Activated B cell treated with CpG ODN at 0.5 μM for 24 hours (primary cell): ENCODE results near the gene PRKAB1. TPM values are rescaled to one million over a fixed set of nuclear protein-coding genes. Genes with fewer than 3 reads are reported as not detected.

Experiments used
- ATAC-seq: fragments of 200-7000 bp; cut with Tn5 transposase; one replicate; pipeline ENCODE4 v1.10.0; 2021; ENCODE audit warnings: low read depth, mild to moderate bottlenecking, moderate library complexity
- CTCF ChIA-PET: fragments of 350-600 bp; sonication (Branson Sonifier 250); formaldehyde crosslinking; loops from one replicate; lab custom pipeline; 2021; ENCODE audit warnings: antibody characterized with exemption; lab: Charles Lee
- POLR2A ChIA-PET: fragments of 350-600 bp; sonication (Branson Sonifier 250); formaldehyde crosslinking; loops from one replicate; lab custom pipeline; 2021; ENCODE audit warnings: antibody characterized with exemption; lab: Charles Lee
- DNase-seq: peaks from one replicate; pipeline ENCODE4 v3.0.0; 2022
- H3K27ac Mint-ChIP-seq: one replicate; pipeline ENCODE4 v1.8.0; 2020; ENCODE audit warnings: mixed read lengths
- H3K27me3 Mint-ChIP-seq: one replicate; pipeline ENCODE4 v1.8.0; 2021; ENCODE audit warnings: mixed read lengths
- H3K36me3 Mint-ChIP-seq: one replicate; pipeline ENCODE4 v1.8.0; 2021; ENCODE audit warnings: low read depth, mixed read lengths
- H3K4me1 Mint-ChIP-seq: one replicate; pipeline ENCODE4 v1.8.0; 2021; ENCODE audit warnings: mixed read lengths
- H3K4me3 Mint-ChIP-seq: one replicate; pipeline ENCODE4 v1.8.0; 2020; ENCODE audit warnings: mild to moderate bottlenecking, mixed read lengths
- H3K9me3 Mint-ChIP-seq: one replicate; pipeline ENCODE4 v1.8.0; 2020; ENCODE audit warnings: mixed read lengths
- CTCF ChIP-seq: fragments of 200-600 bp; IDR thresholded peaks from one replicate; pipeline ENCODE4 v1.8.0; 2022; ENCODE audit warnings: antibody characterized with exemption, mild to moderate bottlenecking
- intact Hi-C: fragments of 100-400 bp; cut with micrococcal nuclease; formaldehyde crosslinking; loops from one replicate; pipeline ENCODE4 v1.15.1; 2024
- total RNA-seq: library from RNA; stranded (reverse); gene quantifications from 2 replicates; pipeline ENCODE4 v1.2.3, GENCODE V29; 2022

Gene PRKAB1
- total RNA-seq, 1 donor from 2014 or later = 49.1 TPM

- ChIA-PET CTCF (no interaction called here), POLR2A (no interaction called here)
- Mint-ChIP-seq H3K9me3 (no peaks in the 10 kb centered on the region), H3K27ac (no peak overlapping the region), H3K4me1 (no peaks in the 10 kb centered on the region), H3K36me3 (no peaks in the 10 kb centered on the region), H3K27me3 (peaks cover 15% of the 10 kb centered on the region), H3K4me3 (no peak overlapping the region)
- intact Hi-C loops = no loop called here
- TF ChIP-seq CTCF = no peak
- DNase-seq (no peak), ATAC-seq (no peak)
Measured at GRCh38 chr12:119627019-119627643, 40.8 kb upstream of the PRKAB1 start.

- DNase-seq (no peak), ATAC-seq (no peak)
- Mint-ChIP-seq H3K36me3 (no peaks in the 10 kb centered on the region), H3K9me3 (no peaks in the 10 kb centered on the region), H3K4me1 (no peaks in the 10 kb centered on the region), H3K27me3 (peaks cover 15% of the 10 kb centered on the region), H3K4me3 (no peak overlapping the region), H3K27ac (no peak overlapping the region)
- TF ChIP-seq CTCF = no peak
- CTCF ChIA-PET = no interaction called here
- POLR2A ChIA-PET = no interaction called here
- intact Hi-C loops = no loop called here
Measured at GRCh38 chr12:119627686-119628085, 40.2 kb upstream of the PRKAB1 start.

- ChIA-PET POLR2A (no interaction called here), CTCF (no interaction called here)
- no peak for TF ChIP-seq CTCF
- no peak for ATAC-seq
- Mint-ChIP-seq H3K4me1 (no peaks in the 10 kb centered on the region), H3K27ac (no peak overlapping the region), H3K27me3 (peaks cover 12% of the 10 kb centered on the region), H3K36me3 (no peaks in the 10 kb centered on the region), H3K9me3 (no peaks in the 10 kb centered on the region), H3K4me3 (no peak overlapping the region)
- intact Hi-C loops = no loop called here
- DNase-seq = no peak
Measured at GRCh38 chr12:119630223-119630780, 37.6 kb upstream of the PRKAB1 start.

GRCh38 chr12:119630962-119631550 is 36.9 kb upstream of the PRKAB1 start:
- ATAC-seq (no peak), DNase-seq (no peak)
- ChIA-PET CTCF (no interaction called here), POLR2A (no interaction called here)
- Mint-ChIP-seq H3K9me3 (no peaks in the 10 kb centered on the region), H3K4me3 (no peak overlapping the region), H3K27ac (no peak overlapping the region), H3K4me1 (no peaks in the 10 kb centered on the region), H3K27me3 (peaks cover 19% of the 10 kb centered on the region), H3K36me3 (no peaks in the 10 kb centered on the region)
- no peak for TF ChIP-seq CTCF
- intact Hi-C loops = no loop called here

GRCh38 chr12:119631930-119632678 is 35.8 kb upstream of the PRKAB1 start:
- intact Hi-C loops = no loop called here
- CTCF ChIA-PET = no interaction called here
- Mint-ChIP-seq H3K4me3 (no peak overlapping the region), H3K27me3 (peaks cover 18% of the 10 kb centered on the region), H3K9me3 (no peaks in the 10 kb centered on the region), H3K36me3 (no peaks in the 10 kb centered on the region), H3K27ac (no peak overlapping the region), H3K4me1 (no peaks in the 10 kb centered on the region)
- no peak for TF ChIP-seq CTCF
- POLR2A ChIA-PET = no interaction called here
- ATAC-seq = no peak
- DNase-seq = no peak
